ENCODE results near the gene ASF1A. TPM values are rescaled to one million over a fixed set of nuclear protein-coding genes. Genes with fewer than 3 reads are reported as not detected.

Gene ASF1A
- total RNA-seq, 1 experiment from 2014 or later: 34.4 TPM

GRCh38 chr6:118940770-118941169, 46.8 kb downstream of the ASF1A start:
- DNase-seq: no peak
- Histone ChIP-seq H3K79me2 (ENCODE audit: insufficient read depth, low read length) (no peaks in the 10 kb centered on the region; the same call in 1 of the 2 replicates), H3K79me1 (ENCODE audit: insufficient read depth, low read depth, low read length, poor library complexity, severe bottlenecking) (no peaks in the 10 kb centered on the region), H2AK5ac (ENCODE audit: insufficient read length, low read length) (no peak overlapping the region), H2BK12ac (ENCODE audit: insufficient read length, low read depth, low read length) (no peak overlapping the region), H3K23ac (ENCODE audit: insufficient read length, low read depth, low read length) (no peak overlapping the region), H2BK5ac (ENCODE audit: insufficient read length, low read length) (no peak overlapping the region), H4K20me1 (ENCODE audit: control insufficient read depth, insufficient read depth, insufficient read length) (no peaks in the 10 kb centered on the region), H2BK120ac (ENCODE audit: low read depth, low read length, poor library complexity, severe bottlenecking) (no peak overlapping the region), H3K9ac (ENCODE audit: extremely low read depth, insufficient read length, low read length) (no peak overlapping the region), H3K27me3 (ENCODE audit: insufficient read depth, low read length) (no peaks in the 10 kb centered on the region), H4K5ac (ENCODE audit: insufficient read length, low read depth, low read length) (no peak overlapping the region), H3K27ac (ENCODE audit: insufficient read length, low read depth, low read length) (no peak overlapping the region), H4K91ac (ENCODE audit: insufficient read length, low read depth, low read length) (no peak overlapping the region), H3K4me1 (ENCODE audit: insufficient read depth, low read length) (no peaks in the 10 kb centered on the region), H2BK15ac (ENCODE audit: low read depth, low read length) (no peak overlapping the region), H3K18ac (ENCODE audit: insufficient read length, low read depth, low read length) (no peak overlapping the region), H3K14ac (ENCODE audit: insufficient read depth, low read length) (no peak overlapping the region), H2BK20ac (ENCODE audit: low read depth, low read length, poor library complexity, severe bottlenecking) (no peak overlapping the region), H3K4ac (ENCODE audit: low read depth, low read length) (no peak overlapping the region), H3K56ac (ENCODE audit: insufficient read length, low read depth, low read length) (no peak overlapping the region), H3K4me2 (ENCODE audit: insufficient read depth, insufficient read length, low read length) (no peak overlapping the region), H4K8ac (replicated peaks; ENCODE audit: insufficient read length, low read depth, low read length) (no peak overlapping the region), H3K9me3 (ENCODE audit: control insufficient read depth, low read depth, low read length) (no peaks in the 10 kb centered on the region), H2AFZ (ENCODE audit: low read length) (no peak overlapping the region), H3K23me2 (ENCODE audit: insufficient read length, low read depth, low read length, poor library complexity, severe bottlenecking) (no peaks in the 10 kb centered on the region), H3T11ph (ENCODE audit: low read length) (no peak overlapping the region)
- TF ChIP-seq, protein P1, sequence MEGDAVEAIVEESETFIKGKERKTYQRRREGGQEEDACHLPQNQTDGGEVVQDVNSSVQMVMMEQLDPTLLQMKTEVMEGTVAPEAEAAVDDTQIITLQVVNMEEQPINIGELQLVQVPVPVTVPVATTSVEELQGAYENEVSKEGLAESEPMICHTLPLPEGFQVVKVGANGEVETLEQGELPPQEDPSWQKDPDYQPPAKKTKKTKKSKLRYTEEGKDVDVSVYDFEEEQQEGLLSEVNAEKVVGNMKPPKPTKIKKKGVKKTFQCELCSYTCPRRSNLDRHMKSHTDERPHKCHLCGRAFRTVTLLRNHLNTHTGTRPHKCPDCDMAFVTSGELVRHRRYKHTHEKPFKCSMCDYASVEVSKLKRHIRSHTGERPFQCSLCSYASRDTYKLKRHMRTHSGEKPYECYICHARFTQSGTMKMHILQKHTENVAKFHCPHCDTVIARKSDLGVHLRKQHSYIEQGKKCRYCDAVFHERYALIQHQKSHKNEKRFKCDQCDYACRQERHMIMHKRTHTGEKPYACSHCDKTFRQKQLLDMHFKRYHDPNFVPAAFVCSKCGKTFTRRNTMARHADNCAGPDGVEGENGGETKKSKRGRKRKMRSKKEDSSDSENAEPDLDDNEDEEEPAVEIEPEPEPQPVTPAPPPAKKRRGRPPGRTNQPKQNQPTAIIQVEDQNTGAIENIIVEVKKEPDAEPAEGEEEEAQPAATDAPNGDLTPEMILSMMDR (conservative IDR thresholded peaks at IDR 0.05): no peak
- H3K9me3 Mint-ChIP-seq: peaks cover 49 to 52% of the 10 kb centered on the region in 2 experiments
- WGBS (ENCODE audit: extremely low coverage, insufficient read length, low lambda C conversion rate): no CpG with 5 or more reads among the region's 2 CpGs
- H3K4me3 Mint-ChIP-seq: no peak overlapping the region
- H3K36me3 Mint-ChIP-seq (ENCODE audit: insufficient read depth in 1 of 3, low read depth in 3 of 3): peaks cover 38 to 78% (median 38%) of the 10 kb centered on the region in 3 experiments
- peaks cover 2 to 5% of the 10 kb centered on the region in 2 experiments for H3K4me1 Mint-ChIP-seq
- no peak overlapping the region for H3K27ac Mint-ChIP-seq
- peaks cover 2% of the 10 kb centered on the region; the same call in 1 of the 2 replicates for H3K27me3 Mint-ChIP-seq (ENCODE audit: low read depth)
